Activated effector memory CD4-positive, alpha-beta T cell treated with Interleukin-2 at 50 U/mL for 16 hours (primary cell): ENCODE data around the gene PRR18.

ENCODE experiments used
- DNase-seq: peaks from one replicate; pipeline ENCODE4 v3.0.0-alpha.2; 2020

The PRR18 gene

DNA sequence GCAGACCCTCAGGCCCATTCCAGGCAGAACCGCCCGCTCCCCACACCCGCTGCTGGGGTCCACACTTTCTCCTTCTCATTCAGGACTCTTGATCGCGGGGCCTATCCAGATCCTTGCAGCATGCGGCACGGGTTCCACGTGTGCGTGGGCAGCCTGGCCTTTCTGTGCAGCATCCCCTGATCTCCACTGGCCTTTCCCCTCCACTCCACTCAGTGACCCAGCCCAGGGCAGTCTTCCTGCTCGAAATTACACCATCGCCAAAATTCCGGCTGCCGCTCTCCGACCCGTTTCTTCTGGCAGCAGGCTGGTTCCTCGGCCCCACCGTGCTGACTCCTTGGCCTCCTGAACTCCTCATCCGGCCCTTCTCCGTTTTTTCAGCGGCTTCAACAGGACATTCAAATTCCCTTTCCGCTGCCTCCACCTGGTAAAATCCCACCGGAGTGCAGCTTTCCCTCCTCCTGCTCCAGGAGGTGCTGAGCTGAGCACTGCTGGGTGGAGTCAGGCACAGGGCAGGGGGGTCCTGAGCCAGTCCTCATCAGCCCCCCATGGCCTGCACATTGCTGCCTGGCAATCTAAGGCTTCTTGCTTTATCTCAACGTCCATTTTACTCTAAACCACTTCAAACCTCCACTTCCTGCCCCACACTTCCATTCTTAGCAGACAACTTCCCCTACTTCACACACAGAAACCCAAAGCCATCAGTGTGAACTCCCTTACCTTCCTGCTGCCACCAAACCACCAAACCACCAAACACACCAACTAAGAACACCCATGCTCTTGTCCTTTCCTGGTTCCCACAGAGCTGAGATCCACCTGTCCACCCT, 25.2 kb upstream of the PRR18 start:
- peak; percentile 9 for DNase-seq

DNA sequence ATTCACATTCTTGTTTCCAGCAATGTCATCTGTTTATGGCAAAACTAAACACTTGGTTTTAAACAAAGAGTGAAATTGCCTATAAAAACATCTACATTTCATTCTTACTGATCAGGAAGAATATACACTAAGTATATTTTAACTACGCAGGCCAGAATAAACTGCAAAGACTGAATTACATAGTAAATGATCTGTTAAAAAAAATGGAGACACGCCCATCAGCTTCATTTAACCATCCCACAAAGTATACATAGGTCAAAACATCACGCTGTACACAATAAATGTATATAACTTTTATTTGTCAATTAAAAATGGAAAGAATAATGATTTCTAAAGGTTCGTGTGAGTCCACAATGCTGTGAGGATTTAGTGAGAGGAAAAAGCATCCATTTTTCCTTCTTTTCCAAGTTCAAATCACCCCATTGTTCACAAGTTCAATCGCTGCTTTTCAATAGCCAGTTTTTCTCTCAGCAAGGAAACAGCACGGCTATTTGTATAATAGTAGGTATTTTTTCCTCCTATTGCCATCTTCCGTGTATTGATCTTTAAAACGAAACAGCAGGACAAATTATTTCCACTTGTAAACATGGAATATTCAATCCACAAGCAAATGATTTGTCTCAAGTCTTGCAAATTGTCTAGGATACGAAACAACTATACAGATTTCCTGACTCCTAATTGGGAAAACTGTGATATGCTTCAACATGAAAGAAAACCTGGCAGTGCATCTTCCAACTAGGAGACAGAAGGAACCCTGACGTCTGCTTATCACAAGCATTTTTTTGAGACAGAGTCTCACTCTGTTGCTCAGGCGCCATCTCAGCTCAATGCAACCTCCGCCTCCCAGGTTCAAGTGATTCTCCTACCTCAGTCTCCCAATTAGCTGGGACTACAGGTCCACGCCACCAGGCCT, 23.6 kb upstream of the PRR18 start:
- DNase-seq = no peak

DNA sequence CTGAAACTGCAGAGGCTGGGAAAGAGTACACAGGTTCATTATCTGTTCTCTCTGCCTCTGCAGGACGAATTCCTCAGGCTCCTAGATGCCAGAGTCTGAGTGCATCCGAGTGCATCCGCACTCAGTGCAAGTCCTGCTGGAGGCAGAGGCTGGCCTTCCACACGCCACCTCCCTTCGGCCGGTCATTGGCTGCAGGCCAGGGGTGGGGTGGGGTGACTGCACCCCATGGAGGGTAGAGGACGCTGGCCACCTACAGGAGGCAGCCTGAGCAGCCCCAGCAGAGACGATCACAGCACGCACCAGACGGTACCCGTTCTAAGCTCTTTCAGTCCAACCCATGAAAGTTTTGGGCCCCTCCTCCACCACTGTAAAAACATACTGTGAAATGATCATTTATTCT, 22.4 kb upstream of the PRR18 start:
- DNase-seq = no peak

DNA sequence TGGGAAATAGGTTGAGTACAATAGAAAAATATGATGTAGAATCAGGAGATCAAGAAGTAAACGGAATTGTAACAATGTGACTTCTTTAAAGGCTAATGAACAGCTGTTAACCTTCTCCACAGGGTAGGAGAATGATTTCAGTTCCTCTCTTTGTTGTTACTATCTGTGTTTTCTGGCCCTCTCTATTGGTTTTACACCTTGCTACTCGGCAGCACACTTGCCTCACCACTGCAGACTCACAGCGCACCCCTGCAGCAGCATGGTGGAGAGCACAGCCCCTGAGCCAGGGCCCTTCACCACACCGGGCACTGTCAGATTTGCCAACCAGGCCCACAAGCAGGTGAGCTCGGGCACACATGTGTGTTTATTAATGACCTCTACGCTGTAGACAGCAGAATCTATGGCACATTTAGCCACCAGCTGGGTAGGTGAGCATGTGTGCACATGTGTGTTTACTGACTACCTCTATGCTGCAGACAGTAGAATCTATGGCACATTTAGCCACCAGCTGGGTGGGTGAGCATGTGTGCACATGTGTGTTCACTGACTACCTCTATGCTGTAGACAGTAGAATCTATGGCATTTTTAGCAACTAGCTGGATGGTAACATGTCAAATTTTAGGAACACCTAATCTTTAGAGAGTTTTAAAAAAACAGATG, 17.3 kb upstream of the PRR18 start:
- no peak for DNase-seq

DNA sequence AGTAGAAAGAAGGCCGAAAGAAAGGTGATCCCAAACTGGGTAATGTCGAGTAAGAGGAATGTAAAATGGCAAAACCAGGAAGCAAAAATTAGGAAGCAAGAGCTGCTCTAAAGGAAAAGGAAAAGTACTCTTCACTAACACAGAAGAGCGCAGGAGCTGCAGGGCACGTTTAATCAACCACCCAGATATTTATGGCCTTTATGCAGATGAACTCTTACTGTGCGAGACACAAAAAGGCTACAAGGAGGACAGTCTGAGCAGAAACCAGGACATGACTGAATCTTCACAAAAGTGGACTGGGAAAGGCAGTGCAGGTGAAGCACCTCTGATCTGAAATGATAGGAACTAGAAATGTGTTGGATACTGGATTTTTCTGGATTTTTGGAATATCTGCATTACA, 15.2 kb upstream of the PRR18 start:
- DNase-seq = no peak

DNA sequence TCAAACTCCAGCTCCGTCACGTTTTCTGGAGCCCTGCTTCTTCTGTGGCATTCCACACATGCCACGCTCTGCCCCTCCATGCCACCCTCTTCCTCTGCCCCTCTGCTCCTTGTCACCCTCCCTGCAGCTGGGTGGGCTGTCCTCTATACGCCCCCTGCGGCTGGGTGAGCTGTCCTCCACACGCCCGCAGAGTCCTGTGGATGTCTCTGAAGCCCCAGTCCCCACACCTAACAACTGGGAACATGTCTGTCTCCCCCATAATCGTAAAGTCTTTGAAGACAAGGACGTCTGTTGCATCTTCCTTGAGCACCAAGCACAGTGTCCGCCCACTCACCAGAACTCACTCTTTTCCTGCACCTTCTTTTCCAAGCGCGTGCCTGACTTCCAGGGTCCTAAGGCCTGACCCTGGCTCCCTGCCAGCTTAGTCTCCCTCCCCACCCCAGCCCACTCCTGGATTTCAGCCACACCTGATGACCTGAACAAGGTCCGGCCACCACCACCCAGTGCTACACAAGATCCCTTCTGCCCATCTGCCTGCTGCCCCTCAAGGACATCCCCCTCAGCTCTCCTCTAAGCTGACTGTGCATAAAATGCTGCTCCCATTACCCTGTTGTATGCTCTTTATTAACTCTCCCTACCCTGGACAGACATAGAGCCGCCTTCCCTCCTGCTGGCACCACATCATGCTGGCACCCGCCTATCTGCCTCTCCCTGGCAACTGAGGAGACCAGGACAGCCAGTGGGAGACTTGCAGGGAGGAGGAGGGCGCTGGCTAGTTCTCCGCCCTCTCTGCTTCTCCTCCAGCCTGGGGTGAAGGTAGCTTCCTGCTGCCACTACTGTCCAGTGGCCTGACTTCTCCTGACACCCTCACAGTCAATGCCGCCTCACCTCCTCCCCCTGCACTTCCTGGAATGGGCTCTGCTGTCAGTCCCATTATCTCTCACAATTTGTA, 10.7 kb upstream of the PRR18 start:
- DNase-seq = no peak

DNA sequence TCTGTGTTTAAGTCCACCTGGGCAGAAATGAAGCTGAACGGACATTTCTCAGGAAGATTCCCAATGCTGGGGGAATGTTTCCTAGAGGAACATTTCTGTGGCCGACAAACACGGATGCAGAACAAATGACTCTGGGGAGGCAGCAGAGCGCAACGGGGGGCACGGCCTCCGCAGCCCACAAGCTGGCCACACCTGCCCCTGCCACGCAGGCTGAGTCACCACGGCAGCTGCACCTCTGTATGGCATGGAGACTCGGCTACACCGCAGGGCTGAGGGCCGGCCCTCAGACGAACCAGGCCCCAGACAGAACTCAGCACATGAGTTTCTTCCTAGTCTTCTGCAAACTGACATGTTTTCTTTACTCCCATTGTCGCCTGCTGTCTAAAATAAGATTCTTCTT, 10.0 kb upstream of the PRR18 start:
- DNase-seq = no peak

DNA sequence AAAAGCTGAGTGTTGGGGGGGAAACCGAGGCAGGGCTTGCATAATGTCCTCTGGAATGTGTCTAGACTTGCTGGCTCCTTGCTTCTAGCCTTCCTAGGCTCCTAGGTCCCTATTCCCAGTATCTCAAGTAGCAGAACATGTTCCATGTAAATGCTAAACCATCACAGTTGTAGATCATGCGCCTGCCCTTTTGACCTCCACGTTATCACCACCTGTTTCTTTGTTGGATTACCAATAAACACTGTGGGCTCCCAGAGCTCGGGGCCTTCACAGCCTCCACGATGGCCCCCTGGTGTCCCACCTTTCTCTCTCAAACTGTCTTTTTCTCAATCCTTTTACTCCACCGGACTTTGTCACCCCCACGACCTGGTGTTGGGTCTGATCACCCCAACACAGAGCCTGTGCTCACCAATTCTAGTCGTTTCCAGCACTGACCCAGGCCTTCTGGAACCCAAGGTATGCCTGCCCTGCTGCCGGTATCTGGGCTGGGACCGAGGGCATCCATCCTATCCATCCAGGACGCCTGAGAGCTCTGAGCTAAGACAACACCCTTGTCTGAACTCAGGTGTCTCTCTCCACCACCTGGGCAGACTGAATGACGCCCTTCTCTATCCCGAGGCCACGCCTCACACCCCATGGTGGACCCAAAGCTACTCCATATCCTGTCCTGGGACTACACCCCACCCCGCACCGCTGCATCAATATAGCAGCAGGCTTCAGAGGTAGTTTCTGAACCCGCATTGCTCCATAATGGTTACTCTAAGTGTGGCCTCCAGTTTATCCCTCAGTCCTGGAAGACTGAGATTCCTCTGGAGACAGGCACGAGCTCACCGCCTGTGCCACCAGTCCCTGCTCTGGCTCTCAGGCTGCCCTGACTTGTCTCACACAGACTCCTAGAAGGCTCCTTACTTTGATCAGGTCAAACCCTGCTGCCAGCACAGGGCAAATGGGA, 9.3 kb upstream of the PRR18 start:
- DNase-seq = no peak

DNA sequence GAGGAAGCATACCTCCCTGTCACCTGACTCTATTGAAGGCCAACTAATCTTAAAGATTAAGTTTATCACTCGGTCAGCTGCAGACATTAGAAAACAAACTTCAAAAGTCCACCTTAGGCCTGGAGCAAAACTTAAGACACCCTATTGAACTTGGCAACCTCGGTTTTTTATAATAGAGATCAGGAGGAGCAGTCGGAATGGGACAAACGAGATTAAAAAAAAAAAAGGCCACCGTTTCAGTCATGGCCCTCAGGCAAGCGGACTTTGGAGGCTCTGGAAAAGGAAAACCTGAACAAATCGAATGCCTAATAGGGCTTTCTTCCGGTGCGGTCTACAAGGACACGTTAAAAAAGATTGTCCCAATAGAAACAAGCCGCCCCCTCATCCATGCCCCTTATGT, 7.2 kb upstream of the PRR18 start:
- no peak for DNase-seq

DNA sequence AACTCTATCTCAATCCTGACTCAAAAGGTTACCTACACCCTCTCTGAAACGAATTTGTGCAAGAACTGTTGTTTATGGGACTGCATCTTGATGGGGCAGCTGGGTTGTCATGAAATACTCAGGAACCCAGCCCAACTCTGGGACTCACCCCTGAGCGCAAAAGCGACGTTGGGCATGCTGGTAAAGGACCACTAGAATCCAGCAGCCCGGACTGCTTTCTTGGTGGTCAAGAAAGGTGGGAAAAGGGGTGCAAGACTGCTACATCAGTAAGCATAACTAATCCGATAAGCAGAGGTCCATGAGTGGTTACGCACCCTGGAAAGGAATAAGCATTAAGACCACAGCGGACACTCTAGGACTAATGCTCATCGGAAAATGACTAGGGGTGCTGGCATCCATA, 6.3 kb upstream of the PRR18 start:
- DNase-seq = no peak

DNA sequence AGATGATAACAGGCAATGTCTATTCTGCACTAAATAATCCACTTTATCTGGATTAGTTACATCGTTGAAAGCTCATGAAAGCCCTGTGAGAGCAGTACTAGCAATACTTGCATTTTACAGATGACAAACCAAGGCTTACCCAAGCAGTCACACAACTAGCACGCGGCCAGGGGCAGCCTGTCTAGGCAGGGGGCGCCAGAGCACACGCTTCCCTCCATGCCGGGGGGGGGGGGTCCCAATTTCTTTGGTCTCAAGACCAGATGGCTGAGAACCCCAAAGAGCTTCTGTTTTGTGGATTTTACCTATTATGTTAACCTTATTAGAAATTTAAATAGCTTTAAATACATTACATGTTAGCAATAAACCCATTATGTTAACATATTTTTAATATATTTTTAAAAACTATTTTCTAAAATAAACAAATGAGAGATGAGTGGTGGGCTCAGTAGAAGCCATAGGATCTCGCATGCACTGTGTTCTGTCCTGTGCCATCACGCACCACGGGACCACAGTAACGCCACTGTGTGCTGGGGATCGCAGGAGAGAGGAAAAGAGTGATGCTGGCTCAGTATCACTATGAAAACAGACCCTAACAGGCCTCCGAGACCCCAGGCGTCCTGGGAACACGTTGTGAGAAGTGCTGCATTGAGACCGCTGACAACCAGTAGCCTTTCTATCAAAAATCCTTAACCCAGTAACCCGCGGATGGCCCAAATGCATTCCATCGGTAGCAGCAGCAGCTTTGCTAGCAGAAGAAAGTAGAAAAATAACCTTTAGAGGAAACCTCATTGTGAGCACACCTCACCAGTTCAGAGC, 5.3 kb upstream of the PRR18 start:
- DNase-seq = peak; percentile 20

DNA sequence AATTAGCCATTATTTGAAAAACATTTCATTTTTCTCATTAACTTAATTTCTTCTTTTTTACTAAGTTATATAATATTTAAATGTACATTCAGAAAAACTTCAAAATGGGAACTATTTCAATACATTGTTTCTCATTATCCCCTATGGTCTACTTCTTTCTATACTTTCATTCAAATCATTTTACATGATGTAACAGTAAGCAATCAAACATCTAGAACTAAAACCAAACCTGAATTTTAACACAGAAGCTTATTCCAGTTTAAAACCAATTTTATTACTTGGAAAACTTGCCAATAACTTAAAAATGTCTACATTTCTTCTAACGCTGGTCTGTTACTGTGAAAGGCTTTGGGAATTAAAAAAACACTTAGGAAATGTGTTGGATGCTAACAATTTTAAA, 4.6 kb upstream of the PRR18 start:
- DNase-seq = no peak

DNA sequence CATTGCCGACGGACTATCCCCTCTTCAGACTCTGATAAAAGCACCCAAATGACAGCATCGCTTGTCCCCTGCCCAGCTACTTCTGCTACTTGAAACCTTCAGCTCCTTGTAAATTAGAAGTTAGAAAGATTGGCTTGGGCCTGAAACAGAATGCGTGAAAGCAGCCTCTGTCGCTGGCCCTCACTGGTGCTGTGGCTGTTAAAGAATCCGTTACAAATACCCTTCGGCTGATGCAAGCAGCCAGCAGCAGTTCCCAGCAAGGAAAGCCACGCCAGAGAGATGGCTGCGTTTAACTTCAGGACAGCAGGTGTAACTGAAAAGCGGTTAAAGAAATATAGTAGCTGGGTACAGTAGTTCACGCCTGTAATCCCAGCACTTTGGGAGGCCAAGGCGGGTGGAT, 2.4 kb upstream of the PRR18 start:
- DNase-seq = no peak

DNA sequence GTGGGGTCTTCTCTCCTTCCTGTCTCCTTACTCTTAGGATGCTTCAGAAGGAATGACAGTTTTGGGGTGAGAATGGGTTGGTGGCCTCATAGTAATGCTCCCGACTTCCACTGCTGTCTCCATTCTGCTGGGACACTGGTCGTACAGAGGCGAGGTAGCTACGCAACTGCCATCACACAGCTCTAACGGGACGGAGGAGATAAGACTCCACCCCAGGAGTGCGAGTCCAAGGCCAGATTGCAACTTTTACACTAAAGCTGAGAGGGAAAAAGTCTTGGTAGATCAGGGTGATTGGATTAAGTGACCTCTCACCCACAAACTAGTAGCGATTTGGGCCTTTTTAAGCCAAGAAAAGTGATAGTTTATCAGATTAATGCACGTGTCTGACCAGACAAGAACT, 1.8 kb upstream of the PRR18 start:
- DNase-seq = no peak

DNA sequence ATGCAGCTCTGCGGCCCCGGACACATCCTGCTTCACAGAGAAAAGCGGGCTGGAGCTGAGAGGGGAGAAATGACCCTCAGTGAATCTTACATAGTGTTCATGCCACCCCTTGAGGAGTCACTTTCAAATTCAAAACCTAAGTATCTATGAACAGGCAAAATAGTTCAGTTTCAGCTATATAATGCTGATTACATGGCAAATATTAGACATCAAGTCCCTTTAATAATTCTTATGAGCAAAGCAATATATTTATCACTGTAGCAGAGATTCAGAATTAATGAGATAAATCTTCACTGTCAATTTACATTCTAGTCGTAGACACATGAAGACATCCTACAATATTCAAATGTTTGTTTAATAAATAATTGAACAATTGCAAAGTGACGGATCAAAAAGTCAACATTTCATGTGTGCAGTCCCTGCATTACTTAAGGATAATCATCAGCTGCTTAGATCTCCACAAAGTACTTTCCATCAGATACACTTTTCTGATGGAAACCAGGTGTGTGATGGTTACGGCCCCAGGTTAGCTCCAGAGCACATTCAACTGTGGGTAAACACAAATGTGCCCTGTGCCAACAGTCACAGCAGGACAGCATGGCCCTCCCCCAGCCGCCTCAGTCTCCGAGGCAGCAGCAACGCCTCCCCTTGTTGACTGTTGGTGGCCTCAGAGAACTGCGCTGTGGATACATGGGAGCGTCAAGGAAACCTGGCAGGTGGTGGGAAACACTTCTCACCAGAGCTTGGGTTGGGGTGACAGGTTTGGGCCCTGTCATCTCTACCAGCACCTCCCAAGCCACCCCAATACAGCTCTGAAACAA, 787 bp upstream of the PRR18 start:
- DNase-seq = no peak

DNA sequence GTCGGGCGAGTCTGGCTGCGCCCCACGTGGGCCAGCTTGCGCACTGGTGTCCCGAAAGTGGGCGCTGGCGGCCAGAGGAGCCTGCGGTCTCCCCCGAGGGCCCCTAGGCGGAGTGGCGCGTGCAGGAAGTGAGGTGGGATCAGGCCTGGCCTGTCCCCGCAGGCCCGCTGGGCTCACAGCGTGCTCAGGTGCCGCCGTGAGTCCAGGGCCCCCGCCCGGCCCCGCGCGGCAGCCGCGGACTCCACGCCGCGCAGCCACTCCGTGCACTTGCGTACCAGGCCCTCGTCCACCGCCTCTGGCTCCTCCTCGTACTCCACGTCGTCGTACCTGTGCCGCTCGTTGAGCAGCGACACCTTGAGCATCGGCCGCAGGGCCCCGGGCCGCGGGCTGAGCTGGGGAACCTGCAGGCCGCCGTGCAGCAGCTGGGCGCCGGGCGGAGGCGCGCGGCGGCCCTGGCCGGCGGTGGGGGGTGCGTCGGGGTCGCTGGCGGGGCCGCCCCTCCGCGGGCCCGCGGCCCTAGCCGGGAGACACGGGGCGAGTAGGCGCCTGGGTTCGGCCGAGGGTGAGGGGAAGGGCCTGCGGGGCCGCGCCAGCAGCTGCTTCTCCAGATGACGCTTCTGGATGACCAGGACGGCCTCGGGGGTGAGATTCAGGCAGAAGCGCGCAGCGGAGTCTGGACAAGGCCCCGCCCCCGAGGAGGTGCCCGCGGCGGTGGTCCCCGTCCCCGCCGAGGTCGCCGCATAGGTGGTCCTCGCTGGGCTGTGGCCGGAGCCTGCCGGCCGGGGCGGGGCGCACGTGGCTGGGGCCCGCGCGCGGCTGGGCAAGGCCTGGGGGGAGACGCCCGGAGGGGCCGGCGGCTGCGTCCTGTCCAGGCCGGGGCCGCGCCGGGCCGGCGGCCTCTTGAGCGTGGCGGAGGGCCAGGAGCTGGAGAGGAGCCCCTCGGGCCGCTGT, 835 bp downstream of the PRR18 start:
- no peak for DNase-seq

DNA sequence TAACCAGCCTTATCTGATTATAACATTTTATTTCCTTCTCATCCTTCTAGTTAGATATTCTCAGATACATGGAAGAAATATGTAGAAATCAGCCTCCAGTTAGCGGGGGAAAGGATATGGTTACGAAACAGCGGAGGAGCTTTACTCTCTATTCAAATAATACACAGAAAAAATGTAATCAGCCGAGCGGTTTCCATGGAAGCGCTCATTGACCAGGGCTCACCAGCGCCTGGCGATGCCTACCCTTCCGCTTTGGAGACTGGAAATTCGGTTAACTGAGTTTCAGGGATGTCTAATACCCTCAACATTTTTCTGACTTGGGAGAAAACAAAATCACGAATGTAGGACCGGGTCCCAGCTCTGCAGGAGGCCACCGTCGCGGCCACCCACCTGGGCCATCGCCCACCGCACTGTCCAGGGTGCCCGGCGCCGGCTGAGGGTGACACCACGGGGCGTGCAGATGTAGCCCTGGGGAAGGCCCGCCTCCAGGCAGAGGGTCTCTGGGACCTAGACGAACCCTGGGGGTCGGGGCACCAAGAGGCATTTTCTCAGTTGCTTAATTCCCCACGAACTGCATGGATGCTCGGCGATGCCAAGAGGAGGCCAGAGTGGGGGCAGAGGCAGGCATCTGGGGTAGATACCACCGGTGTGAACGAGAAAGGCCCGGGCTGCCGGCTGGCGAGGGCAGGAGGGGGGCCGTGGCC, 1.7 kb downstream of the PRR18 start:
- DNase-seq = no peak
